Sigmoid colon (tissue), 7 donors: ENCODE measurements around the gene SLC33A1. TPM values are rescaled to one million over a fixed set of nuclear protein-coding genes. Genes with fewer than 3 reads are reported as not detected.

ENCODE experiments used
- DNase-seq: peaks from one replicate; pipeline ENCODE4 v3.0.0-alpha.2; 2019
- H3K27ac ChIP-seq, 4 donors: fragments of 200-600 bp; sonication (generic); one replicate each; pipeline ENCODE4 v1.5.1; 2016 to 2019; ENCODE audit warnings: mild to moderate bottlenecking in 1 of 4
- H3K27me3 ChIP-seq, 3 donors: fragments of 200-600 bp; sonication (generic); one replicate each; pipeline ENCODE4 v1.5.1; 2019; ENCODE audit warnings: mild to moderate bottlenecking in 1 of 3
- H3K36me3 ChIP-seq, 4 donors: fragments of 200-600 bp; sonication (generic); one replicate each; pipeline ENCODE4 v1.5.1; 2016 to 2019
- H3K4me1 ChIP-seq, 4 donors: fragments of 200-600 bp; sonication (generic); one replicate each; pipeline ENCODE4 v1.5.1; 2017 to 2019
- H3K4me3 ChIP-seq, 4 donors: fragments of 200-600 bp; sonication (generic); one replicate each; pipeline ENCODE4 v1.5.1; 2017 to 2019; ENCODE audit warnings: mild to moderate bottlenecking in 2 of 4, moderate library complexity in 1 of 4
- H3K9me3 ChIP-seq, 4 donors: fragments of 200-600 bp in 3 of 4; sonication (generic) in 3 of 4; one replicate each; pipeline versions ENCODE4 v1.5.1 to v1.6.1; 2013 to 2019
- EP300 ChIP-seq, 4 donors: sonication (generic); formaldehyde crosslinking; IDR thresholded peaks; one replicate each; pipeline ENCODE4 v1.6.1; 2017; ENCODE audit warnings: antibody characterized with exemption in 4 of 4
- POLR2A ChIP-seq, 2 donors: fragments of 450-650 bp; IDR thresholded peaks; one replicate each; pipeline ENCODE4 v1.6.1; 2016; ENCODE audit warnings: antibody characterized with exemption in 2 of 2, mild to moderate bottlenecking in 2 of 2, moderate library complexity in 2 of 2
- POLR2AphosphoS5 ChIP-seq, 4 donors: sonication (generic); formaldehyde crosslinking; IDR thresholded peaks; one replicate each; pipeline ENCODE4 v1.6.1; 2017; ENCODE audit warnings: antibody characterized with exemption in 4 of 4
- WGBS, 2 donors: extraction: QIAGEN DNeasy Blood & Tissue Kit; methylation state at CpG; one replicate each; pipeline ENCODE4 v1.1.7; 2013; 5-methylcytosine and 5-hydroxymethylcytosine counted together
- intact Hi-C: fragments of 100-400 bp; cut with DNase I; formaldehyde crosslinking; loops from one replicate; pipeline ENCODE4 v1.15.1; 2023
- polyA plus RNA-seq, 3 donors: library from polyadenylated mRNA; stranded (reverse); fragments of 200-250 nt; gene quantifications; one replicate each; pipeline ENCODE4 v1.2.3, GENCODE V29; 2013
- total RNA-seq, 4 donors: library from RNA; depleted of rRNA; stranded (reverse); fragments of >200 nt; gene quantifications; one replicate each; pipeline ENCODE4 v1.1.0, GENCODE V29; 2016
- TF ChIP-seq, protein P1 (sequence below), 4 experiments: fragments of 450-650 bp in 3 of 4; fragments of 200-600 bp in 1 of 4; IDR thresholded peaks; one replicate each; pipeline ENCODE4 v1.5.1; 2016 to 2019; ENCODE audit warnings: antibody characterized with exemption in 4 of 4, mild to moderate bottlenecking in 3 of 4, moderate library complexity in 2 of 4
- donor health status: healthy with polysubstance abuse.
- donor health status: Bipolar disorder and iron deficiency.
- donor health status: healthy.

The SLC33A1 gene
- total and polyA plus RNA-seq, 7 donors: 2.8 to 28.2 (median 14.4) TPM

DNA sequence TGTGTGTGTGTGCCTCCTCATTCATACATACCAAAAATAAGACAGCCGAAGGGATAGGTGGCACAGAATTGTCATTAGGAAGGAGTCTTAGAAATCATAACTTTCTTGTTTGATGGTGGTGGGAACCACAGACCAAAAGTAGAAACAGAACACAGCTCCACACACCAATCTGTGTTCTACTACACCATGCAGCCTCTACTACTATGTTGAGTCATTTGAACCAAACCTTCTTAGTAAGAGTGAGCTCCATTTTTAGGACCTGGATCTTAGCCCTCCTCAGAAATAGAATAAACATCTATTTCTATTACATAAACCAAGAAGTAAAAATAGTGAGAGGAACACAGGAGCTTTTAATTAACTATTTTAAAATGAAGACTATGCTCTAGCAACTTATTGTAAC is 81.4 kb downstream of the SLC33A1 start:
- Histone ChIP-seq H3K36me3 (peaks cover 0 to 10% (median 1%) of the 10 kb centered on the region in 4 donors), H3K27me3 (no peaks in the 10 kb centered on the region), H3K9me3 (no peaks in the 10 kb centered on the region), H3K27ac (no peak overlapping the region), H3K4me1 (peaks cover 0 to 13% (median 6%) of the 10 kb centered on the region in 4 donors), H3K4me3 (no peak overlapping the region)
- no peak for TF ChIP-seq EP300 (IDR thresholded peaks at IDR 0.05)
- no peak for TF ChIP-seq POLR2A (IDR thresholded peaks at IDR 0.05)
- no peak for TF ChIP-seq POLR2AphosphoS5 (IDR thresholded peaks at IDR 0.05)
- TF ChIP-seq, protein P1, sequence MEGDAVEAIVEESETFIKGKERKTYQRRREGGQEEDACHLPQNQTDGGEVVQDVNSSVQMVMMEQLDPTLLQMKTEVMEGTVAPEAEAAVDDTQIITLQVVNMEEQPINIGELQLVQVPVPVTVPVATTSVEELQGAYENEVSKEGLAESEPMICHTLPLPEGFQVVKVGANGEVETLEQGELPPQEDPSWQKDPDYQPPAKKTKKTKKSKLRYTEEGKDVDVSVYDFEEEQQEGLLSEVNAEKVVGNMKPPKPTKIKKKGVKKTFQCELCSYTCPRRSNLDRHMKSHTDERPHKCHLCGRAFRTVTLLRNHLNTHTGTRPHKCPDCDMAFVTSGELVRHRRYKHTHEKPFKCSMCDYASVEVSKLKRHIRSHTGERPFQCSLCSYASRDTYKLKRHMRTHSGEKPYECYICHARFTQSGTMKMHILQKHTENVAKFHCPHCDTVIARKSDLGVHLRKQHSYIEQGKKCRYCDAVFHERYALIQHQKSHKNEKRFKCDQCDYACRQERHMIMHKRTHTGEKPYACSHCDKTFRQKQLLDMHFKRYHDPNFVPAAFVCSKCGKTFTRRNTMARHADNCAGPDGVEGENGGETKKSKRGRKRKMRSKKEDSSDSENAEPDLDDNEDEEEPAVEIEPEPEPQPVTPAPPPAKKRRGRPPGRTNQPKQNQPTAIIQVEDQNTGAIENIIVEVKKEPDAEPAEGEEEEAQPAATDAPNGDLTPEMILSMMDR (IDR thresholded peaks at IDR 0.05): no peak
- intact Hi-C loops: no loop called here
- DNase-seq: no peak
- 86 to 89% methylated on average over 1 of the region's 1 CpG for WGBS, 2 donors

DNA sequence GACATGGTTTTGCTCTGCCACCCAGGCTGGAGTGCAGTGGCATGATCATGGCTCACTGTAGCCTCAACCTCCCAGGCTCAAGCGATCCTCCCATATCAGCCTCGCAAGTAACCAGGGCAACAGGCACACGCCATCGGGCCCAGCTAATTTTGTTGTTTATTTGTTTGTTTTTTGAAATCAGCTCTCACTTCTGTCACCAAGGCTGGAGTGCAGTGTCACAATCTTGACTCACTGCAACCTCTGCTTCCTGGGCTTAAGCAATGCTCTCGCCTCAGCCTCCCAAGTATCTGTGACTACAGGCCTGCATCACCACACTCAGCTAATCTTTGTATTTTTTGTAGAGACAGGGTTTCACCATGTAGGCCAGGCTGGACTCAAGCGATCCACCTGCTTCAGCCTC is 83.1 kb downstream of the SLC33A1 start:
- Histone ChIP-seq H3K9me3 (no peaks in the 10 kb centered on the region), H3K27me3 (no peaks in the 10 kb centered on the region), H3K4me1 (peaks cover 0 to 13% (median 6%) of the 10 kb centered on the region in 4 donors), H3K36me3 (peaks cover 0 to 22% (median 1%) of the 10 kb centered on the region in 4 donors), H3K4me3 (no peak overlapping the region), H3K27ac (no peak overlapping the region)
- TF ChIP-seq, protein P1 (IDR thresholded peaks at IDR 0.05): no peak
- TF ChIP-seq EP300 (IDR thresholded peaks at IDR 0.05) (no peak), POLR2AphosphoS5 (IDR thresholded peaks at IDR 0.05) (no peak), POLR2A (IDR thresholded peaks at IDR 0.05) (no peak)
- 97 to 98% methylated on average over 6 of the region's 6 CpGs for WGBS, 2 donors
- no peak for DNase-seq
- intact Hi-C loops: no loop called here

Other genes starting within 250 kb of the SLC33A1 start
- gene PLCH1, start 109.4 kb downstream of the SLC33A1 start, total RNA-seq: under 1 TPM; 0.36 to 0.83 (median 0.62) TPM
- 1 to 10 TPM in 2 of 3 donors, under 1 TPM in 1; 0.92 to 1.9 (median 1.2) TPM for gene PLCH1, start 109.4 kb downstream of the SLC33A1 start, polyA plus RNA-seq
- 1 to 10 TPM; 3.6 to 8.6 (median 5.1) TPM for gene C3orf33, start 48.1 kb downstream of the SLC33A1 start, total RNA-seq
- 1 to 10 TPM in 2 of 3 donors, under 1 TPM in 1; 0.92 to 2.3 (median 1.2) TPM for gene C3orf33, start 48.1 kb downstream of the SLC33A1 start, polyA plus RNA-seq
- gene GMPS, start 16.2 kb upstream of the SLC33A1 start, total RNA-seq: 10 to 100 TPM; 22.8 to 45.7 (median 29.0) TPM
- gene GMPS, start 16.2 kb upstream of the SLC33A1 start, polyA plus RNA-seq: 10 to 100 TPM; 12.7 to 25.6 (median 14.4) TPM